ENCODE results near the gene C7orf33. TPM values are rescaled to one million over a fixed set of nuclear protein-coding genes. Genes with fewer than 3 reads are reported as not detected.

Gene C7orf33
- total and polyA plus RNA-seq, 4 experiments from 2014 or later = not detected

GRCh38 chr7:148650232-148650858 is 59.8 kb downstream of the C7orf33 start:
- H3K9me3 Mint-ChIP-seq = no peaks in the 10 kb centered on the region
- Histone ChIP-seq H3K9me3 (ENCODE audit: control insufficient read depth in 1 of 2, low read length in 2 of 2) (no peaks in the 10 kb centered on the region), H3K27me3 (ENCODE audit: insufficient read depth, low read length) (no peaks in the 10 kb centered on the region), H3K4me1 (ENCODE audit: insufficient read depth, low read length) (no peaks in the 10 kb centered on the region), H3K4me3 (ENCODE audit: low read length in 2 of 2) (no peak overlapping the region), H3K27ac (ENCODE audit: low read depth, low read length) (no peak overlapping the region), H3K36me3 (ENCODE audit: insufficient read depth, low read length) (no peaks in the 10 kb centered on the region)
- intact Hi-C loops (cut with micrococcal nuclease) = no loop called here
- ChIA-PET POLR2A (ENCODE audit: partially characterized antibody) (no interaction called here), CTCF (ENCODE audit: partially characterized antibody) (no interaction called here)
- no peak overlapping the region for H3K27ac Mint-ChIP-seq
- H3K4me3 Mint-ChIP-seq = no peak overlapping the region
- no peaks in the 10 kb centered on the region for H3K4me1 Mint-ChIP-seq
- no peak for DNase-seq
- H3K27me3 Mint-ChIP-seq = peaks cover 0 to 1% of the 10 kb centered on the region in 2 donors
- no peaks in the 10 kb centered on the region for H3K36me3 Mint-ChIP-seq

- Histone ChIP-seq H3K27me3 (ENCODE audit: insufficient read depth, low read length) (no peaks in the 10 kb centered on the region), H3K36me3 (ENCODE audit: insufficient read depth, low read length) (no peaks in the 10 kb centered on the region), H3K27ac (ENCODE audit: low read depth, low read length) (no peak overlapping the region), H3K4me1 (ENCODE audit: insufficient read depth, low read length) (no peaks in the 10 kb centered on the region), H3K9me3 (ENCODE audit: control insufficient read depth in 1 of 2, low read length in 2 of 2) (no peaks in the 10 kb centered on the region), H3K4me3 (ENCODE audit: low read length in 2 of 2) (no peak overlapping the region)
- Mint-ChIP-seq H3K36me3 (no peaks in the 10 kb centered on the region), H3K4me3 (no peak overlapping the region), H3K9me3 (no peaks in the 10 kb centered on the region), H3K27me3 (peaks cover 0 to 1% of the 10 kb centered on the region in 2 donors), H3K4me1 (no peaks in the 10 kb centered on the region), H3K27ac (no peak overlapping the region)
- ChIA-PET CTCF (ENCODE audit: partially characterized antibody) (interaction anchor here (1.0 kb wide), 1 partner anchor 28 kb away, joined by 3 read pairs; no protein-coding TSS in a partner anchor), POLR2A (ENCODE audit: partially characterized antibody) (no interaction called here)
- intact Hi-C loops (cut with micrococcal nuclease) = no loop called here
- DNase-seq = no peak
Measured at GRCh38 chr7:148652773-148653172, 62.2 kb downstream of the C7orf33 start.

- no peaks in the 10 kb centered on the region for H3K27me3 ChIP-seq (ENCODE audit: insufficient read depth, low read length)
- no peaks in the 10 kb centered on the region for H3K4me1 ChIP-seq (ENCODE audit: insufficient read depth, low read length)
- H3K9me3 ChIP-seq (ENCODE audit: control insufficient read depth in 1 of 2, low read length in 2 of 2) = no peaks in the 10 kb centered on the region
- H3K4me3 Mint-ChIP-seq = no peak overlapping the region
- ChIA-PET CTCF (ENCODE audit: partially characterized antibody) (no interaction called here), POLR2A (ENCODE audit: partially characterized antibody) (no interaction called here)
- no peak overlapping the region for H3K27ac ChIP-seq (ENCODE audit: low read depth, low read length)
- intact Hi-C loops (cut with micrococcal nuclease) = no loop called here
- no peak overlapping the region for H3K4me3 ChIP-seq (ENCODE audit: low read length in 2 of 2)
- no peaks in the 10 kb centered on the region for H3K36me3 ChIP-seq (ENCODE audit: insufficient read depth, low read length)
- H3K27me3 Mint-ChIP-seq = peaks cover 0 to 1% of the 10 kb centered on the region in 2 donors
- no peaks in the 10 kb centered on the region for H3K4me1 Mint-ChIP-seq
- H3K27ac Mint-ChIP-seq = no peak overlapping the region
- no peaks in the 10 kb centered on the region for H3K9me3 Mint-ChIP-seq
- DNase-seq = no peak
- H3K36me3 Mint-ChIP-seq = no peaks in the 10 kb centered on the region
Measured at GRCh38 chr7:148657929-148658328, 67.4 kb downstream of the C7orf33 start.

GRCh38 chr7:148661471-148661870 is 70.9 kb downstream of the C7orf33 start:
- no peak for DNase-seq
- Mint-ChIP-seq H3K27me3 (peaks cover 0 to 1% of the 10 kb centered on the region in 2 donors), H3K36me3 (no peaks in the 10 kb centered on the region), H3K27ac (no peak overlapping the region), H3K4me1 (no peaks in the 10 kb centered on the region), H3K9me3 (no peaks in the 10 kb centered on the region), H3K4me3 (no peak overlapping the region)
- Histone ChIP-seq H3K4me1 (ENCODE audit: insufficient read depth, low read length) (no peaks in the 10 kb centered on the region), H3K36me3 (ENCODE audit: insufficient read depth, low read length) (no peaks in the 10 kb centered on the region), H3K9me3 (ENCODE audit: control insufficient read depth in 1 of 2, low read length in 2 of 2) (no peaks in the 10 kb centered on the region), H3K27me3 (ENCODE audit: insufficient read depth, low read length) (no peaks in the 10 kb centered on the region), H3K27ac (ENCODE audit: low read depth, low read length) (no peak overlapping the region), H3K4me3 (ENCODE audit: low read length in 2 of 2) (no peak overlapping the region)
- POLR2A ChIA-PET (ENCODE audit: partially characterized antibody) = no interaction called here
- CTCF ChIA-PET (ENCODE audit: partially characterized antibody) = interaction anchor here (0.6 kb wide), 1 partner anchor 81 kb away, joined by 3 read pairs; no protein-coding TSS in a partner anchor
- intact Hi-C loops (cut with micrococcal nuclease) = no loop called here

- Mint-ChIP-seq H3K36me3 (no peaks in the 10 kb centered on the region), H3K4me1 (no peaks in the 10 kb centered on the region), H3K4me3 (no peak overlapping the region), H3K27ac (no peak overlapping the region), H3K27me3 (peaks cover 0 to 1% of the 10 kb centered on the region in 2 donors), H3K9me3 (no peaks in the 10 kb centered on the region)
- no peak overlapping the region for H3K4me3 ChIP-seq (ENCODE audit: low read length in 2 of 2)
- no peaks in the 10 kb centered on the region for H3K9me3 ChIP-seq (ENCODE audit: control insufficient read depth in 1 of 2, low read length in 2 of 2)
- no peaks in the 10 kb centered on the region for H3K36me3 ChIP-seq (ENCODE audit: insufficient read depth, low read length)
- intact Hi-C loops (cut with micrococcal nuclease) = no loop called here
- no peaks in the 10 kb centered on the region for H3K27me3 ChIP-seq (ENCODE audit: insufficient read depth, low read length)
- POLR2A ChIA-PET (ENCODE audit: partially characterized antibody) = no interaction called here
- DNase-seq = no peak
- H3K4me1 ChIP-seq (ENCODE audit: insufficient read depth, low read length) = no peaks in the 10 kb centered on the region
- no peak overlapping the region for H3K27ac ChIP-seq (ENCODE audit: low read depth, low read length)
- CTCF ChIA-PET (ENCODE audit: partially characterized antibody) = no interaction called here
Measured at GRCh38 chr7:148662646-148663045, 72.1 kb downstream of the C7orf33 start.

- H3K4me3 ChIP-seq (ENCODE audit: low read length in 2 of 2) = no peak overlapping the region
- H3K36me3 ChIP-seq (ENCODE audit: insufficient read depth, low read length) = no peaks in the 10 kb centered on the region
- H3K9me3 Mint-ChIP-seq = peaks cover 0 to 1% (median 0%) of the 10 kb centered on the region in 8 donors
- no peaks in the 10 kb centered on the region for H3K36me3 Mint-ChIP-seq
- no peaks in the 10 kb centered on the region for H3K27me3 Mint-ChIP-seq
- no peak for DNase-seq
- ChIA-PET CTCF (ENCODE audit: partially characterized antibody) (no interaction called here), POLR2A (ENCODE audit: partially characterized antibody) (no interaction called here)
- no peak overlapping the region for H3K27ac Mint-ChIP-seq
- no peaks in the 10 kb centered on the region for H3K27me3 ChIP-seq (ENCODE audit: insufficient read depth, low read length)
- no peak overlapping the region for H3K4me3 Mint-ChIP-seq
- H3K9me3 ChIP-seq (ENCODE audit: control insufficient read depth in 1 of 2, low read length in 2 of 2) = no peaks in the 10 kb centered on the region
- H3K4me1 Mint-ChIP-seq = no peaks in the 10 kb centered on the region
- H3K4me1 ChIP-seq (ENCODE audit: insufficient read depth, low read length) = no peaks in the 10 kb centered on the region
- intact Hi-C loops (cut with micrococcal nuclease) = no loop called here
- no peak overlapping the region for H3K27ac ChIP-seq (ENCODE audit: low read depth, low read length)
Measured at GRCh38 chr7:148664324-148664723, 73.8 kb downstream of the C7orf33 start.

GRCh38 chr7:148665221-148665620 is 74.7 kb downstream of the C7orf33 start:
- peaks cover 0 to under 1% (median 0%) of the 10 kb centered on the region in 4 donors for H3K4me1 Mint-ChIP-seq
- no peaks in the 10 kb centered on the region for H3K36me3 ChIP-seq (ENCODE audit: insufficient read depth, low read length)
- no peaks in the 10 kb centered on the region for H3K27me3 ChIP-seq (ENCODE audit: insufficient read depth, low read length)
- no peaks in the 10 kb centered on the region for H3K36me3 Mint-ChIP-seq
- intact Hi-C loops (cut with micrococcal nuclease) = no loop called here
- H3K4me3 ChIP-seq (ENCODE audit: low read length in 2 of 2) = no peak overlapping the region
- no peak overlapping the region for H3K4me3 Mint-ChIP-seq
- ChIA-PET CTCF (ENCODE audit: partially characterized antibody) (no interaction called here), POLR2A (ENCODE audit: partially characterized antibody) (no interaction called here)
- no peak for DNase-seq
- H3K27me3 Mint-ChIP-seq = peaks cover 0 to under 1% of the 10 kb centered on the region in 2 donors
- H3K27ac Mint-ChIP-seq = no peak overlapping the region
- H3K4me1 ChIP-seq (ENCODE audit: insufficient read depth, low read length) = no peaks in the 10 kb centered on the region
- no peak overlapping the region for H3K27ac ChIP-seq (ENCODE audit: low read depth, low read length)
- H3K9me3 Mint-ChIP-seq = peaks cover 0 to 1% (median 0%) of the 10 kb centered on the region in 8 donors
- H3K9me3 ChIP-seq (ENCODE audit: control insufficient read depth in 1 of 2, low read length in 2 of 2) = no peaks in the 10 kb centered on the region

Data from CD4-positive, alpha-beta memory T cell (primary cell).